Stimulated activated CD8-positive, alpha-beta memory T cell treated with anti-CD3 and anti-CD28 coated beads, Interleukin-7, amount 100 ng/mL, for 48 hours (primary cell): ENCODE measurements around the gene ADGRL3.
"Not testable (repeated sequence)": the region's sequence is repeated elsewhere in the genome, so short reads cannot be mapped to it uniquely, and the experiment has no call there.

Experiments used
- DNase-seq, 2 donors: peaks; one replicate each; pipeline ENCODE4 v3.0.0-alpha.2; 2020; ENCODE audit warnings: low read depth in 1 of 2; ENCODE audit errors: extremely low read depth in 1 of 2

ADGRL3 gene

DNA sequence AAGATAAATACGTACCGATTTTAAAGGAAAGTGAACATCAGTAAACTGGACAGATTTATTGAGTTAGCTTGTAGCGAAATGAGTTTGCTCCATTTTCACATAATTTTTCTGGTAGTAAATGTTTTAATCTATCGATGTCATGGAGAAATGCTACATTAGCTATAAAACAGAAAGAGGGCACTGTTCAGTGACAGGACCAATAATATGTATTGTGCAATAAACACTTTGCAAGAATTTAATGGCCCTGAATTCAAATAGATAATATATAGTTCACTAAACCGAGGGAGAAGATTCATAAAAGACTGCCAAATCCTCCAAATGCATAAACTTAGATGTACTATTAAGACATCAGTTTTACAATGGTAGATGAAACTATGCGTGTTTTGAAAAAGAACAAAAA, 516.3 kb downstream of the ADGRL3 start:
- no peak for DNase-seq

DNA sequence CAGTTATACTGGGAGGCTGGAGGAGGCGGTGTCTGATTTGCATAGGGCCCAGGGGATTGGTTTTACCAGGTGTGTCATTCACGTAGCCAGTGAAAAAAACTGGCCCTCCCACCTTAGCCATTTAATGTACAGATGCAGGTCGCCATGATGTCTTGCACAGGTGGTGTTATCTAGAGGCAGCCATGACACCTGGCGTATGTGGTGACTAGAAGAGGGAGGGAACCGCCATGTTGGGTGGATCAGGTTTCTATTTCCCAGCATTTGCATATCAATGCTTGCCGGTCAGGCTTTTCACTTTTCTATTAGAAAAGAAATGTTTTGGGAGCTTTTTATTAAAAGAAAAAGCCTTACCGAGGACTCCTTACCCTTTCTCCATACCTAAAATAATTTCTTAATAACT, 523.4 kb downstream of the ADGRL3 start:
- DNase-seq = no peak

DNA sequence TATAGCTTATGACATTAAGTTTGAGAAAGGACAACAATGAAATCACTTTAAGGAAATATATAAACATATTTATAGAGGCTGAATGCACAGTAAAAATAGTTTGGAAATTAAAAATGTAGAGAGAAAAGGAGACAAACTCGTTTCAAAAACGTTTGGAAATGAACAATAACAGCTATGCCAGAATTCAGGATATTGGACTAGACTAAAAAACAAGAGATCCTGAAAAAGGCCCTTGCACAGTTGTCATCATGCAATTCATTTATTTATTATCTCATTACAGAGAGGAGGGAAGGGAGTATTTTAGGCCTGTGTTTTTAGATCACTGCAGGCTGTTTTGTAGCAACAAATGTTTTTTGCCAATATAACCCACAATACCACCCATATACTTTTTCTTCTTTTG, 527.2 kb downstream of the ADGRL3 start:
- no peak for DNase-seq

DNA sequence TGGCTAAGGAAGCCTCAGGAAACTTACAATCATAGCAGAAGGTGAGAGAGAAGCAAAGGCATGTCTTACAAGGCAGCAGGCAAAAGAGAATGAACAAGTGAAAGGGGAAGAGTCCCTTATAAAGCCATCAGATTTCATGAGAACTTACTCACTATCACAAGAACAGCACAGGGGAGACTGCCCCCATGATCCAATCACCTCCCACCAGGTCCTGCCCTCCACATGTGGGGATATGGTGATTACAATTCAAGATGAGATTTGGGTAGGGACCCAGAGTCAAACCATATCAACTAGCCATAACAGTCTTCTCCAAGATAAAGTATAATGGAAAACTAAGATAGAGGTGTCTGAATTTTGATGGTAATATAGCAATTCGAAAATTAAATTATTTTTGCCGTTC, 534.3 kb downstream of the ADGRL3 start:
- DNase-seq = no peak

DNA sequence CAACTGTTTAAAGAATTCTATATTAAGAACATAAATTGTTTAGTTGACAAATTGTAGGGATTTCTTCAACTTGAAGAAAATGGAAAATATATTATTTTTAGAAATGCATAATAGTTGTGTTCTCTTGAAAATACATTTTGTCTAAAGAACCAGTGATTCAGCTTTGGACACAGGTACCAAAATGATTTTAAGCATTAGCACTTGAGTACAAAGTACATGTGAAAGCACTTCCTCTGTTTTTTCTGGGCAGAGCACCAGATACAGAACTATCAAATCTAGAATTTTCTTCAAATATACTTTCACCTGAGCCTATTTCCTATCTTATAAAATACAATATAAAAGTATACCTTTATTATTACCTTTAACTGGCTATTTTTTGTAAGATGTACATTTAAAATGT, 539.8 kb downstream of the ADGRL3 start:
- DNase-seq = no peak

DNA sequence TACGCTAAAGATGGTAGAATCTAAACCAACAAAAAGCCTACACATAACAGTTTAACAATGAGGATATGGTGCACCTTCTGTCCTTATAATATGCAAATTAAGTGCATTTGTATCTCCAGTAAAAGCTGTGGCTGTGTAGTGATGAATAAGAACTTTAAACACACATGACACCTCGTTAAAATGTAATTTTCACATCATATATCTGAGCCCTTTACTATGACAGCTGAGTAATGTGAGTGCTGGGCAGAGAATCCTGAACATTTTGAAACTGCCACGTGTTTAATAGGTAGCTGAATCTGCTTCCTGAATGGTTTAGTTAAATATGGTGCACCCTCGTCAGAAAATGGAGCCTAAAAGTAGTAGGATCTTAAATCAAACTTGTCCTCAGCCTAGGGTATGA, 540.8 kb downstream of the ADGRL3 start:
- no peak for DNase-seq

DNA sequence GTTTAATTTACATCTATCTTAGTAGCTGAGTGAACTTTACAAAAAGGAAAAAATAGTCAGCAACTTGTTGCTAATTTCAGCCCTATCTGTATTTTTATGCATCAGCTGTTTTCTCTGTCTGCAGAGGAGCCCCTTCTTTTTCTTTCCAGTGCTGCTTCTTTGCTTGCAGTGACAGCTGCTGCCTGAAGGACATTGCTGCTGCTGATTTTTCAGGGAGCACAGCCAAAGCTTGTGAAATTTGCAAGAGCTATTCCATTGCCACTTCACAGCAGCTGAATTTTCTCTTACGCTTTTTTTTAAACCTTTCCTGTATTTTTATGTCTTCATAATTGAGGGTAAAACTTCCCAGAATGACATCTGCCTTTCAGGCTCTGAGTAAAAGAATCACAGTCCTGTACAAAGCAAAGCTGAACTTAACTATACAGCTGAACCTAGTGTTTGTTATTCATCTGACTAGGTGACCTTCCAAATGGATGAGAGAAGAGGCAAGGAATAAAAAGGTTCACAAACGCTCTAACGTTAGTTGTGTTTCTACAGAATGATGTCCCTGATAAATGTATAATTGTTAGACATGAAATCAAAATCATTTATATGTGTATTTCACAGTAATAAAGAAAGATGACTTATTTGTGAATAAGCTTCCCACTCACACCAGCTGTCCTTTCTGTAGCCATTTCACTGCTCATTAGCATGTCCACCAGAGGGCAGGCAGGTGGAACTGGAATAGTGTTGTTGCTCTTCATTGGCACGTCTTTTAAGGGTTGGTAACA, 541.4 kb downstream of the ADGRL3 start:
- DNase-seq = no peak

DNA sequence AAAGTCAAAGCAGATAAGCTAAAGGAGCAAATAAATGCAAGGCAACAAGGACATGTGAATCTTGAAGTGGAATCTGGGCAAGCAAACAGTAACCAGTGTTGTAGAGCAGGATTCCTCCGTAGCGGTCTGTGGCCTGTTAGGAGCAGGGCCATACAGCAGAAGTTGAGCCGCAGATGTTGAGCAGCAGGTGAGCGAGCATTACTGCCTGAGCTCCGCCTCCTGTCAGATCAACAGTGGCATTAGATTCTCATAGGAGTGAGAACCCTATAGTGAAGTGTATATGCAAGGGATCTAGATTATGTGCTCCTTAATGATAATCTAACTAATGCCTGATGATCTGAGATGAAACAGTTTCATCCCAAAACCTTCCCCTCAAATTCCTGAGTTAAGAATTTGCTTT, 550.7 kb downstream of the ADGRL3 start:
- DNase-seq = no peak

DNA sequence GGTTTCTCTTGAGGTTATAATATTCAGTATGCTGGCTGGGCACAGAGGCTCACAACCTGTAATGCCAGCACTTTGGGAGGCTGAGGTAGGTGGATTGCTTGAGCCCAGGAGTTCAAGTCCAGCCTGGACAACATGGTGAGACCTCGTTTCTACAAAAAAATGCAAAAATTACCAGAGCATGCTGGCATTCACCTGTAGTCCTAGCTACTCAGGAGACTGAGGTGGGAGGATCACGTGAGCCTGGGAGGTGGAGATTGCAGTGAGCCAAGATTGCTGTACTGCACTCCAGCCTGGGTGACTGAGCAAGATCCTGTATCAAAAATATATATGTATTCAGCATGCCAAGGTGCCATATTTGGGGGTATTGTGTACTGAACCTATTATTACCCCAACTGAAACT, 552.5 kb downstream of the ADGRL3 start:
- no peak for DNase-seq

DNA sequence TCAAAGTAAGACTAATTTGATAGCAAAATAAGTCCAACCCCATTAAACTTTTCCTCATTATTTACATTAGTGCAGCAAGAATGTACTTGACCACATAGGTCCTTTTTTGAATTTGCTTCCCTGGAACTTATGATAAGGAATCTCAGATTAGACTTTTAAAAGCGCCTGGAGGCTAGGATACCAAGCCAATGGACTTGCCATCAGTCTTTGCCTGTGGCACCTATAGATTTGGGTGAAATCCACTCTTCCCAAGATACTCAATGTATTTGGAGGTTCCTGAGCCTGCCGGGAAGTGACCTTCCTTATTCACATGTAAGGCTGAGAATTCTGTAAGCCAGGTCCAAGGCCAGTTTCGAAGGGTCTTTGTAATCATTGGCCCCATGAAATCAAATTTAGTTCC, 553.6 kb downstream of the ADGRL3 start:
- DNase-seq = no peak

DNA sequence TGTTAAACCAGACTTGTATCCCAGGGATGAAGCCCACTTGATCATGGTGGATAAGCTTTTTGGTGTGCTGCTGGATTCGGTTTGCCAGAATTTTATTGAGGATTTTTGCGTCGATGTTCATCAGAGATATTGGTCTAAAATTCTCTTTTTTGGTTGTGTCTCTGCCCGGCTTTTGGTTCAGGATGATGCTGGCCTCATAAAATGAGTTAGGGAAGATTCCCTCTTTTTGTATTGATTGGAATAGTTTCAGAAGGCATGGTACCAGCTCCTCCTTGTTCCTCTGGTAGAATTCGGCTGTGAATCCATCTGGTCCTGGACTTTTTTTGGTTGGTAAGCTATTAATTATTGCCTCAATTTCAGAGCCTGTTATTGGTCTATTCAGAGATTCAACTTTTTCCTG, 556.8 kb downstream of the ADGRL3 start:
- DNase-seq = not testable (repeated sequence)

DNA sequence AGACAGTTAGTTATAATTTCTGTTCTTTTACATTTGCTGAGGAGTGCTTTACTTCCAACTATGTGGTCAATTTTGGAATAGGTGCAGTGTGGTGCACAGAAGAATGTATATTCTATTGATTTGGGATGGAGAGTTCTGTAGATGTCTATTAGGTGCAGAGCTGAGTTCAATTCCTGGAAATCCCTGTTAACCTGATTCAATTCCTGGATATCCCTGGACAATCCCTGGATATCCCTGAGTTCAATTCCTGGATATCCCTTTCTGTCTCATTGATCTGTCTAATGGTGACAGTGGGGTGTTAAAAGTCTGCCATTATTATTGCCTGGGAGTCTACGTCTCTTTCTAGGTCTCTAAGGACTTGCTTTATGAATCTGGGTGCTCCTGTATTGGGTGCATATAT, 557.9 kb downstream of the ADGRL3 start:
- not testable (repeated sequence) for DNase-seq

DNA sequence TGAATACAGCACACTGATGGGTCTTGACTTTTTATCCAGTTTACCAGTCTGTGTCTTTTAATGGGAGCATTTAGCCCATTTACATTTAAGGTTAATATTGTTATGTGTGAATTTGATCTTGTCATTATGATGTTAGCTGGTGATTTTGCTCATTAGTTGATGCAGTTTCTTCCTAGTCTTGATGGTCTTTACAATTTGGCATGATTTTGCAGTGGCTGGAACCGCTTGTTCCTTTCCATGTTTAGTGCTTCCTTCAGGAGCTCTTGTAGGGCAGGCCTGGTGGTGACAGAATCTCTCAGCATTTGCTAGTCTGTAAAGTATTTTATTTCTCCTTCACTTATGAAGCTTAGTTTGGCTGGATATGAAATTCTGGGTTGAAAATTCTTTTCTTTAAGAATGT, 558.5 kb downstream of the ADGRL3 start:
- DNase-seq = not testable (repeated sequence)

DNA sequence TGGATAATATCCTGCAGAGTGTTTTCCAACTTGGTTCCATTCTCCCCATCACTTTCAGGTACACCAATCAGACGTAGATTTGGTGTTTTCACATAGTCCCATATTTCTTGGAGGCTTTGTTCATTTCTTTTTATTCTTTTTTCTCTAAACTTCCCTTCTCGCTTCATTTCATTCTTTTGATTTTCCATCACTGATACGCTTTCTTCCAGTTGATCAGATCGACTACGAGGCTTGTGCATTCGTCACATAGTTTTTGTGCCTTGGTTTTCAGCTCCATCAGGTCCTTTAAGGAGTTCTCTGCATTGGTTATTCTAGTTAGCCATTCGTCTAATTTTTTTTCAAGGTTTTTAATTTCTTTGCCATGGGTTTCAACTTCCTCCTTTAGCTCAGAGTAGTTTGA, 559.1 kb downstream of the ADGRL3 start:
- DNase-seq = not testable (repeated sequence)

DNA sequence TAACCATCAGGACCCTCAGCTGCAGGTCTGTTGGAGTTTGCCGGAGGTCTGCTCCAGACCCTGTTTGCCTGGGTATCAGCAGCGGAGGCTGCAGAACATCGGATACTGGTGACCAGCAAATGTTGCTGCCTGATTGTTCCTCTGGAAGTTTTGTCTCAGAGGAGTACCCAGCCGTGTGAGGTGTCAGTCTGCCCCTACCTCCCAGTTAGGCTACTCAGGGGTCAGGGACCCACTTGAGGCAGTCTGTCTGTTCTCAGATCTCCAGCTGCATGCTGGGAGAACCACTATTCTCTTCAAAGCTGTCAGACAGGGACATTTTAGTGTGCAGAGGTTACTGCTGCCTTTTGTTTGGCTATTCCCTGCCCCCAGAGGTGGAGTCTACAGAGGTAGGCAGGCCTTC, 559.8 kb downstream of the ADGRL3 start:
- DNase-seq = not testable (repeated sequence)

DNA sequence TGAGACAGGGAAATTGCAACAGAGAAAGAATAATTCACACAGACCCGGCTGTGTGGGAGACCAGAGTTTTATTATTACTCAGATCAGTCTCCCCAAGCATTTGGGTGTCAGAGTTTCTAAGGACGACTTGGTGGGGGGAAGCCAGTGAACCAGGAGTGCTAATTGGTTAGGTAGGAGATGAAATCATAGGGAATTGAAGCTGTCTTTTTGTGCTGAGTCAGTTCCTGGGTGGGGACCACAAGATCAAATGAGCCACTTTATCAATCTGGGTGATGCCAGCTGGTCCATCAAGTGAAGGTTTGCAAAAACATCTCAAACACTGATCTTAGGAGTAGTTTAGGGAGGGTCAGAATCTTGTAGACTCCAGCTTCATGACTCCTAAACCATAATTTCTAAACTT, 560.7 kb downstream of the ADGRL3 start:
- no peak for DNase-seq

DNA sequence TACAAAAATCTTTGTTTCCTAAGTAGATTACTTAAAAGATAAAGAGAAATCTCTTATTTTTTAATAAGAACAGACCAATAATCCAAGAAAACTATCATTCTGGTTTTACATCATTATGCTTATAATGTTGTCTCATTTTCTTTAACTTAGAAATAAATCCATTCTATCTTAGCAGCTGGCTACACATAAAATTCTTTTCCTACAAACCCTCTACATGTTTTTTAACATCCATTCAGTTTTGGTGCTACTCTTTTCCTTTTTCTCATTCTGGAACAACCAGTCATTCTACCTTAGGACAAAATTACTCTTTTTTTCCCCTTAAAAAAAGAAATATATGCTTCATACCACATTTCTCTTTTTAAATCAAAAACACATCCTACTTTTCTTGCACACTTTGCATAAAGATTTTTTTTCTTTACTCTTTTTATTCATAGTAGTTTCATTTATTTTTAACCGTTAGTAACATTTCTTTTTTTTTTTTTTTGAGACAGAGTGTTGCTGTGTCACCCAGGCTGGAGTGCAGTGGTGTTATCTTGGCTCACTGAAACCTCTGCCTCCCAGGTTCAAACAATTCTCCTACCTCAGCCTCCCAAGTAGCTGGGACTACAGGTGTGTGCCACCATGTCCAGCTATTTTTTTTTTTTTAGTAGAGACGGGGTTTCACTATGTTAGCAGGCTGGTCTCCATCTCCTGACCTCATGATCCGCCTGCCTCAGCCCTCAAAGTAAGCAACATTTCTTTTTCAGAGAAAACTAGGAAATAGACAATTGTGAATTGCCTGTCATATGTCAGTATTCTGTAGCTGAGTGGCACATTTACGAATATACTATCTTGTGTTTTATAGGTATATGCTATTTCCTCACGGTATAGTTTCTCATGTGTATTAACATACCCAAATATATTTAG, 562.8 kb downstream of the ADGRL3 start:
- DNase-seq = no peak

DNA sequence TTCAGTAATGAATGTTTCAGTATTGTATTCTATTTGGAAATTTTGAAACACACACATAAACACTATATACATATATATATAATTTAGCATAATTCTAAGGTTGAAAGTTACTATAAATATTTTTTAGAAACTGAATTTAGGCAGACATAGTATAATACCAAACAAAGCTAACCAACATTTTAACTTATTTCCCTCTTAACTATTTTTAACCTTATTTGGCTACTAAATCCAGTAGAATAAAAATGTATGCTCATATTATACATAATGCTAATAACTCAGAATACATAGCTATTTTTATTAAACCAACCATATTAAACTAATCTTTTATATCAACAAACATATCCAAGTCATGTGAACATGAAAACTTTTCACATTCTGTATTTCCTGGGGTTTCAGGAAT, 563.6 kb downstream of the ADGRL3 start:
- DNase-seq = no peak

DNA sequence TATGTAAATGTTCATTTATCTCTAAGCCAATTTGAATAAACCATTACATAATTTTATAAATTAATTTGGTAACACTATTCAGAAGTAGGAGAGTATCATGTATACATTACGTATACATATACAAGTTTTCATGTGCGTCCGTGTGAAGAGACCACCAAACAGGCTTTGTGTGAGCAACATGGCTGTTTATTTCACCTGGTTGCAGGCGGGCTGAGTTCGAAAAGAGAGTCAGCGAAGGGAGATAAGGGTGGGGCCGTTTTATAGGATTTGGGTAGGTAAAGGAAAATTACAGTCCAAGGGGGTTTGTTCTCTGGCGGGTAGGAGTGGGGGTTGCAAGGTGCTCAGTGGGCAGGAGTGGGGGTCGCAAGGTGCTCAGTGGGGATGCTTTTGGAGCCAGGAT, 564.0 kb downstream of the ADGRL3 start:
- DNase-seq = not testable (repeated sequence)

DNA sequence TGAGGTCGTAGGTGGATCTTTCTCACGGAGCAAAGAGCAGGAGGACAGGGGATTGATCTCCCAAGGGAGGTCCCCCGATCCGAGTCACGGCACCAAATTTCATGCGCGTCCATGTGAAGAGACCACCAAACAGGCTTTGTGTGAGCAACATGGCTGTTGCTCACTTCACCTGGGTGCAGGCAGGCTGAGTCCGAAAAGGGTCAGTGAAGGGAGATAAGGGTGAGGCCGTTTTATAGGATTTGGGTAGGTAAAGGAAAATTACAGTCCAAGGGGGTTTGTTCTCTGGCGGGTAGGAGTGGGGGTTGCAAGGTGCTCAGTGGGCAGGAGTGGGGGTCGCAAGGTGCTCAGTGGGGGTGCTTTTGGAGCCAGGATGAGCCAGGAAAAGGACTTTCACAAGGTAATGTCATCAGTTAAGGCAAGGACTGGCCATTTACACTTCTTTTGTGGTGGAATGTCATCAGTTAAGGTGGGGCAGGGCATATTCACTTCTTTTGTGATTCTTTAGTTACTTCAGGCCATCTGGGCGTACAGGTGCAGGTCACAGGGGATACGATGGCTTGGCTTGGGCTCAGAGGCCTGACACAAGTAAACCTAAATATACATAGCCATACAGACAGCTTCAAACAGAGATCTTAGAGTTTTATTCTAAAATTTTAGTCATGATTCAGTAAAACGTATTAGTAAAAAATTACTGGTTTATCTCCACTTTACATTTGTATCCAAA, 569.5 kb downstream of the ADGRL3 start:
- DNase-seq = not testable (repeated sequence)

DNA sequence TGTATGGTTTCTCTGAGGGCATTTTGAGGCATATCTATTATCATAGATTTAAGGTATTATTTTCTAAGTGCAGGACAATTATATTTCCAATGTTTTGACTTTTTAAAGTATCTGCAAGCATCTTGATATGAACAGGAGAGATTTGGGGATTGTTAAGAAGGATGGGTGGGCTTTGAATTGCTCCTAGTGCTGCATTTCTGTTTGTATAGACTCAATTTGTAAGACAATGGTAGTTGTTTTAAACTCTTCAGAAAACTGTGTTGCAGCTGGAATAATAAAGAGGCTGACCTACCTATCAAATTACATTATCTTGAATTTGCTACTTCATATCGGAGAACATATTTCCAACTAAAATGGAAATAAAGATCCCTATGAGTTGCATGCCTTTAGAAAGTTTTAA, 570.3 kb downstream of the ADGRL3 start:
- DNase-seq = no peak
